ENCODE measurements around the gene ZC3H12A. TPM values are rescaled to one million over a fixed set of nuclear protein-coding genes. Genes with fewer than 3 reads are reported as not detected.
"Not testable (repeated sequence)": the region's sequence is repeated elsewhere in the genome, so short reads cannot be mapped to it uniquely, and the experiment has no call there.

The ZC3H12A gene
- total and polyA plus RNA-seq, 2 experiments from 2014 or later = 5.0 to 8.9 TPM

- Histone ChIP-seq H3K9ac (no peak overlapping the region), H3K36me3 (ENCODE audit: low read depth) (no peaks in the 10 kb centered on the region), H3F3A (ENCODE audit: insufficient read depth) (peaks cover 9% of the 10 kb centered on the region), H3K4me1 (ENCODE audit: insufficient read depth) (0 out of 2 replicates have a peak, but pooled peaks cover 4% of the 10 kb centered on the region), H3K79me2 (ENCODE audit: insufficient read depth) (no peaks in the 10 kb centered on the region), H3K9me3 (ENCODE audit: low read depth) (no peaks in the 10 kb centered on the region), H3K27me3 (replicated peaks; ENCODE audit: insufficient read depth) (no peaks in the 10 kb centered on the region), H2AFZ (no peak overlapping the region), H4K20me1 (ENCODE audit: insufficient read depth) (no peaks in the 10 kb centered on the region), H3K4me2 (ENCODE audit: unreplicated experiment) (no peak overlapping the region), H3K27ac (no peak overlapping the region), H3K4me3 (no peak overlapping the region), H3K9me2 (ENCODE audit: insufficient read depth) (no peaks in the 10 kb centered on the region)
- no peak for DNase-seq
- TF ChIP-seq EZH2 (IDR thresholded peaks at IDR 0.05; ENCODE audit: insufficient read depth, poor library complexity, severe bottlenecking) (no peak), EZH2phosphoT487 (IDR thresholded peaks at IDR 0.05; ENCODE audit: insufficient read depth, low read depth) (no peak)
- in situ Hi-C loops (cut with MboI) = no loop called here
Observed at GRCh38 chr1:37519613-37520012, 45.2 kb downstream of the ZC3H12A start.

GRCh38 chr1:37529888-37530287 is 55.5 kb downstream of the ZC3H12A start:
- H2AFZ ChIP-seq; H3K4me2 ChIP-seq (ENCODE audit: unreplicated experiment); H3K9ac ChIP-seq; H3K4me3 ChIP-seq; H3K9me3 ChIP-seq (ENCODE audit: low read depth); H3K27ac ChIP-seq; in situ Hi-C loops (cut with MboI); H4K20me1 ChIP-seq (ENCODE audit: insufficient read depth); H3K36me3 ChIP-seq (ENCODE audit: low read depth); DNase-seq; H3K27me3 ChIP-seq (replicated peaks; ENCODE audit: insufficient read depth); H3K79me2 ChIP-seq (ENCODE audit: insufficient read depth); H3K9me2 ChIP-seq (ENCODE audit: insufficient read depth): not testable (repeated sequence)
- 97 to 100% methylated on average over 1 of the region's 1 CpG for WGBS, 2 experiments (ENCODE audit: low coverage in 1 of 2, low lambda C conversion rate in 2 of 2, missing lambda C conversion rate in 2 of 2)
- Histone ChIP-seq H3K4me1 (ENCODE audit: insufficient read depth) (peaks cover 15% of the 10 kb centered on the region), H3F3A (ENCODE audit: insufficient read depth) (peaks cover 12% of the 10 kb centered on the region)

GRCh38 chr1:37532418-37533156 is 58.2 kb downstream of the ZC3H12A start:
- Histone ChIP-seq H3K79me2 (ENCODE audit: insufficient read depth) (peaks cover 31% of the 10 kb centered on the region), H3K36me3 (ENCODE audit: low read depth) (peaks cover 11% of the 10 kb centered on the region), H3K4me1 (ENCODE audit: insufficient read depth) (peaks cover 19% of the 10 kb centered on the region), H3F3A (ENCODE audit: insufficient read depth) (peaks cover 29% of the 10 kb centered on the region)
- DNase-seq; H3K27me3 ChIP-seq (replicated peaks; ENCODE audit: insufficient read depth); in situ Hi-C loops (cut with MboI); H3K27ac ChIP-seq; H4K20me1 ChIP-seq (ENCODE audit: insufficient read depth); H3K4me3 ChIP-seq; H3K9me3 ChIP-seq (ENCODE audit: low read depth); H3K9ac ChIP-seq; H3K4me2 ChIP-seq (ENCODE audit: unreplicated experiment); H3K9me2 ChIP-seq (ENCODE audit: insufficient read depth); H2AFZ ChIP-seq: not testable (repeated sequence)
- WGBS, 2 experiments (ENCODE audit: low coverage in 1 of 2, low lambda C conversion rate in 2 of 2, missing lambda C conversion rate in 2 of 2) = 93 to 94% methylated on average over 4 of the region's 4 CpGs

- H3K9me2 ChIP-seq (ENCODE audit: insufficient read depth) = no peaks in the 10 kb centered on the region
- H3K27me3 ChIP-seq (replicated peaks; ENCODE audit: insufficient read depth) = no peaks in the 10 kb centered on the region
- H3K9me3 ChIP-seq (ENCODE audit: low read depth) = no peaks in the 10 kb centered on the region
- H3K4me3 ChIP-seq = no peak overlapping the region
- peaks cover 16% of the 10 kb centered on the region for H3K36me3 ChIP-seq (ENCODE audit: low read depth)
- DNase-seq = no peak
- no peak overlapping the region for H2AFZ ChIP-seq
- H3K4me1 ChIP-seq (ENCODE audit: insufficient read depth) = peaks cover 19% of the 10 kb centered on the region
- peak overlapping the region; percentile 34; the same call in 1 of the 2 replicates for H3K9ac ChIP-seq
- TF ChIP-seq EZH2phosphoT487 (IDR thresholded peaks at IDR 0.05; ENCODE audit: insufficient read depth, low read depth) = no peak
- TF ChIP-seq EZH2 (IDR thresholded peaks at IDR 0.05; ENCODE audit: insufficient read depth, poor library complexity, severe bottlenecking) = no peak
- WGBS, 2 experiments (ENCODE audit: low coverage in 1 of 2, low lambda C conversion rate in 2 of 2, missing lambda C conversion rate in 2 of 2) = 95 to 98% methylated on average over 4 of the region's 4 CpGs
- in situ Hi-C loops (cut with MboI) = no loop called here
- H3F3A ChIP-seq (ENCODE audit: insufficient read depth) = peaks cover 32% of the 10 kb centered on the region
- H4K20me1 ChIP-seq (ENCODE audit: insufficient read depth) = no peaks in the 10 kb centered on the region
- H3K27ac ChIP-seq = peak overlapping the region; percentile 85
- H3K79me2 ChIP-seq (ENCODE audit: insufficient read depth) = peaks cover 36% of the 10 kb centered on the region
- no peak overlapping the region for H3K4me2 ChIP-seq (ENCODE audit: unreplicated experiment)
Observed at GRCh38 chr1:37533317-37534093, 59.1 kb downstream of the ZC3H12A start.

Small RNA genes within 50 kb of the gene (microRNA-seq; reads per million reads assigned to microRNA genes)
- not detected for gene MIR5581 (ENCODE audit: borderline number of aligned reads)
- not detected for gene MIR6732 (ENCODE audit: borderline number of aligned reads)

Small RNA genes within 50 kb of the gene (small RNA-seq; reads per million reads assigned to genes)
- not detected for gene MIR5581 (ENCODE audit: low read depth, low replicate concordance)

Other genes starting within 250 kb of the ZC3H12A start
- 116 and 117 TPM in 2 replicates for gene MEAF6, start 40.2 kb downstream of the ZC3H12A start, total RNA-seq (2014; rRNA removed; shearing (Covaris generic))
- 96.2 and 99.5 TPM in 2 replicates for gene MEAF6, start 40.2 kb downstream of the ZC3H12A start, polyA plus RNA-seq (2016; fragmentation: Nextera tagmentation; extraction: Ambion mirVana)
- gene SNIP1, start 79.7 kb downstream of the ZC3H12A start, total RNA-seq (2014; rRNA removed; shearing (Covaris generic)) = 12.3 and 12.4 TPM in 2 replicates
- 7.4 and 9.8 TPM in 2 replicates for gene SNIP1, start 79.7 kb downstream of the ZC3H12A start, polyA plus RNA-seq (2016; fragmentation: Nextera tagmentation; extraction: Ambion mirVana)
- gene DNALI1, start 82.4 kb downstream of the ZC3H12A start, total RNA-seq (2014; rRNA removed; shearing (Covaris generic)) = 0.32 and 0.63 TPM in 2 replicates
- gene DNALI1, start 82.4 kb downstream of the ZC3H12A start, polyA plus RNA-seq (2016; fragmentation: Nextera tagmentation; extraction: Ambion mirVana) = 1.2 and 2.1 TPM in 2 replicates
- gene GNL2, start 121.4 kb downstream of the ZC3H12A start, total RNA-seq (2014; rRNA removed; shearing (Covaris generic)) = 39.3 and 53.6 TPM in 2 replicates
- 65.4 and 67.1 TPM in 2 replicates for gene GNL2, start 121.4 kb downstream of the ZC3H12A start, polyA plus RNA-seq (2016; fragmentation: Nextera tagmentation; extraction: Ambion mirVana)
- 0.22 TPM in 1 of 2 replicates, not detected in the other for gene RSPO1, start 160.3 kb downstream of the ZC3H12A start, total RNA-seq (2014; rRNA removed; shearing (Covaris generic))
- not detected in 2 replicates for gene RSPO1, start 160.3 kb downstream of the ZC3H12A start, polyA plus RNA-seq (2016; fragmentation: Nextera tagmentation; extraction: Ambion mirVana)
- 4.4 and 5.7 TPM in 2 replicates for gene CDCA8, start 217.9 kb downstream of the ZC3H12A start, total RNA-seq (2014; rRNA removed; shearing (Covaris generic))
- 15.4 and 16.6 TPM in 2 replicates for gene CDCA8, start 217.9 kb downstream of the ZC3H12A start, polyA plus RNA-seq (2016; fragmentation: Nextera tagmentation; extraction: Ambion mirVana)